HG02981 (cell line): ENCODE results near the gene IFI27.
"Not testable (repeated sequence)": the region's sequence is repeated elsewhere in the genome, so short reads cannot be mapped to it uniquely, and the experiment has no call there.

Source experiments
- ATAC-seq: cut with Tn5 transposase; IDR thresholded peaks from one replicate; pipeline ENCODE4 v1.9.1; 2021; ENCODE audit warnings: mild to moderate bottlenecking, moderate library complexity; ENCODE audit not compliant: unreplicated experiment

The IFI27 gene

DNA sequence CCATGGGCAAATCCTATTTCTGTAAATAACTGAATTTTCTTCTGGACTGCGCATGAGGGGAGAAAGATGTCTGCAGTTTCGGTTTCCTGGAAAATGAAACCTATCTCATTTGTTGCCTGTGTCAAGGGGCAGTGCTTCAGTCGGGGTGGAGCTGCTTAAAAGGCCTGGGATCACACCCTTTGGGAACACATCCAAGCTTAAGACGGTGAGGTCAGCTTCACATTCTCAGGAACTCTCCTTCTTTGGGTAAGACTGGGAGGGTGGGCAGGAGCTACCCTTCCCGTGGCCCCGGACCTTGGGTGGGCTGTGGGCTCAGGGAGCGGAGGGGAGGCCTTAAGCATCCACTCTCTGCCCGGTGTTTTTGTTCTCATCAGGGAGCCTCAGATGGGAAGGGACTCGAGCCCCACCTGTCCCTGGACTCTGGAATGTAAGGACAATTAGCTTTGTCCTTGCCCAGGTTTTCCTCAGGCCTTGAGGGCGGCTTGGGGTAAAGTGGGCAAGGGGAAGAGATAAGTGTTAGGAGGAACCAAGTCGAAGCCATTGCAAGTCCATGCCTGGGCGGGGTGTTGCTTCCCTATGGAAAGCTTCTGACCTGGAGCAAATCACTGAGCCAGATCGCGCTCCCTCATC is at the start of gene IFI27:
IFI27 (plus strand) TSS at position 185 of the 630 bp plus-strand sequence.
- no peak for ATAC-seq

DNA sequence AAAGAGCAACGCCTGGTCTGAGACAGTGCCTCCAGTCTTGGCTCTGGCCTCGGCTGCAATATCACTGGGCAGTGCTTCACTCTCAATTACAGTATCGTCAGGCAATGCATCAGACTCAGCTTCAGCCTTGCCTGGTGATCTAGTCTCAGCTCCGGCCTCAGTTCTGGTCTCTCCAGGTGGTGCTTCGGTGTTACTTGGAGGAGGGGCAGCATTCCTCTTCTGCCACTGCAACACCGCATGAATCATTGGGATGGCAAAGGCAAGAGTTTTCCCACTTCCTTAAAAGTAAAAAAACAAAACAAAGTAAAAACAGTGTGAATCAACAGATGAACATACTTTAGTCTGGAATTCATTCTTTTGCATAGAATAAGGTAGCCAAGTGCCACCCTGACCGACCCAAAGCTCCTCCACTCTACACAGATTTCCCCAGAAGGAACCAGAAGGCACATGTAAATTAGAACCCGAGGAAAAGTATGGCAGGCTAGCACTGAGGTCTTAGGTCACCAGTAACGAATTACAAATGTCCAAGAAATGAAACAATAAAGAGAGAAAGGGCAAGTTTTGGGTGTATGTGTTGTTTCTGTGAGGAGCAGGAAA is 48.1 kb upstream of the IFI27 start:
- ATAC-seq: no peak

DNA sequence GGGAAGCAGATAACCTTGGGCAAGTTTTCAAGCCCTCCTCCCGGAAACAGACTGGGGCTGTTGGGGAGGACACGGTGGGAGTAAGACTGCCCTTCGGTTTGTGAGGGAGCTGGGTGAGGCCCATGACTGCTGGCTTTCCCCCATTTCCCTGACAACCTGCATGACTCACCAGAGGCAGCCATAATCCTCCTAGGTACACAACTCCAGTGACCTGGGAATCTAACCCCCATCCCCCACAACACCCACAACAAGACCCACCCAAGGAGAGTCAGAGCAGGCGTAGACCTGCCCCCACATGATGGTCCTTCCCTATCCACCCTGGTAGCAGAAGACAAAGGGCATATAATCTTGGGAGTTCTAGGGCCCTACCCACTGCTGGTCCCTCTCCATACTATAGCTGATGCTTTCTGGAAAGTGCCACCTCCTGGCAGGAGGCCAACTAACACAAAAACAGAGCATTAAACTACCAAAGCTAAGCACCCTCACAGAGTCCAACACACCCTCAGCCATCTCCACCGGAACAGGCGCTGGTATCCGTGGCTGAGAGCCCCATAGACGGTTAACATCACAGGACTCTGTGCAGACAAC is 44.4 kb upstream of the IFI27 start:
- no peak for ATAC-seq

DNA sequence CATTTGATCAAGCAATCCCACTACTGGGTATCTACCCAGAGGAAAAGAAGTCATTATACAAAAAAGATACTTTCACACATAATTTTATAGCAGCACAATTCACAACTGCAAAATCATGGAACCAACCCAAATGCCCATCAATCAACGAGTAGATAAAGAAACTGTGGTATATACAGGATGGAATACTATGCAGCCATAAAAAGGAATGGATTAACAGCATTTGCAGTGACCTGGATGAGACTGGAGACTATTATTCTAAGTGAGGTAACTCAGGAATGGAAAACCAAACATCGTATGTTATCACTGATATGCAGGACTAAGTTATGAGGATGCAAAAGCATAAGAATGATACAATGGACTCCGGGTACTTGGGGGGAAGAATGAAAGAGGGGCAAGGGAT is 38.5 kb upstream of the IFI27 start:
- not testable (repeated sequence) for ATAC-seq

DNA sequence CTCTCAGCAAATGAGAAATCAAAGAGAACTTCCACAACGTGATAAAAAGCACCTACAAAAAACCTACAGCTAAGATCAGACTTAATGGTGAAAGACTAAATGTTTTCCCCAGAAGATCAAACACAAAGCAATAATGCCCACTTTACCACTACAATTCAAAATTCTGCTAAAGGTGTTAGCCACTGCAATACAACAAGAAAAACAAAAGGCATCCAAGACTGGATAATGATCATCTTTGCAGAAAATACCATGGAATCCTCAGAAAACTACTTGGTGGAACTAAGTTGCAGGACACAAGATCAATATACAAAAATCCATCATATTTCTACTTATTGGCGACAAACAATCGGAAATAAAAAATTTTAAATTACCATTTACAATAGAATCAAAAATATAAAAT is 36.0 kb upstream of the IFI27 start:
- no peak for ATAC-seq

DNA sequence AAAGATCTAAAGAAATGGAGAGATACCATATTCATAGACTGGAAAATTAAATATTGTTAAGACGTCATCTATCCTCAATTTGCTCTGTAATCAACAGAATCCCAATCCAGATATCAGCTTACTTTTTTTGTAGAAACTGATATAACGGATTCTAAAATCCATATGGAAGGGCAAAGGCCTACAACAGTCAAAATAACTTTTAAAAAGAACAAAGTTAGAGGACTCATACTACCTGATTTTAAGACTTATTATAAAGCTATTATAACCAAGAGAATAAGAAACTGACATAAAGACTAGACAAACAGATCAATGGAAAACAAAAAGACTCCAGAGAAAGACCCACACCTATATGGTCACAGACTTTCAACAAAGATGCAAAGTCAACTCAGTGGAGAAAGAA is 35.5 kb upstream of the IFI27 start:
- ATAC-seq: no peak

DNA sequence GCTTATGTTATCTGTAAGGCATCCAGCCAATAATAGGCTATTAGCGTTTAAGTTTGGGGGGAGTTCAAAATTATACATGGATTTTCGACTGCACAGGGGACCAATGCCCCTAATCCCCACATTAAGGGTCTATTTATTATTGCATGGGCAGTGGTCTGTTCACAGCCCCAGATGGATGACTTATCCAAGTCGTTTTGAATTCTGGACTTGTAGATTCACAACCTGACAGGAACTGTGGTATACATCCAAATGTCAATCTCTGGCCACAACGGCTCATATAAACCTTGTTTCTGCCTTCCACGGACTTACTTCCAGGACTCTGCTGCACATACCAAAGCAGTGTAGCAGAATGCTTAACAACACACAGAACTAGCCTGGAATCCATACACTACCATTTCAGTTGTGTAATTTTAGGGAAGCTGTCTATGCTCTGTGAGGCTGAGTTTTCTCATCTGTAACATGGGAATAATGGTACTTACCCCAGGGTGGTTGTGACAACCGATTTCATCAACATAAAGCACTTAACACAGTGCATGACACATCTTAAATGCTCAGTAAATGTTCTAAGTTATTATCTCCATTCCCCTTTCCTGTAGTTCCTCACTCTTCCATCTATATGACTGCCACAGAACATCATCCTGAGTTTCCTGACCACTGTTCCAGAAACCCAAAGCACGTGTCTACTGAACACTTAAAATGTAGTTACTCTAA is 33.3 kb upstream of the IFI27 start:
- ATAC-seq: no peak

DNA sequence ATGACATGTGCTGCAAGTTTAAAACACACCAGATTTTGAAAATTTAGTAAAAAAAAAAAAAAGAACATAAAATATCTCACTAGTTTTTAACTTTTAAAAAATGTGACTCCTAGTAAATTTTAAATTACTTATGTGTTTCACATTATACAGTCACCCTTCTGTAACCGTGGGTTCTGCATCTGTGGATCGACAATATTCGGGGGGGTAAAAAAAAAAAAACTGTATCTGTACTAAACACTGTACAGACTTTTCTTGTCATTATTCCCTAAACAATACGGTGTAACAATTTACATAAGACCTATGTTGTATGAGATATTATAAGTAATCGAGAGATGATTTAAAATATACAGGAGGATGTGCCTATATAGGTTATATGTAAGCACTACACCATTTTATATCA is 32.7 kb upstream of the IFI27 start:
- ATAC-seq: no peak

DNA sequence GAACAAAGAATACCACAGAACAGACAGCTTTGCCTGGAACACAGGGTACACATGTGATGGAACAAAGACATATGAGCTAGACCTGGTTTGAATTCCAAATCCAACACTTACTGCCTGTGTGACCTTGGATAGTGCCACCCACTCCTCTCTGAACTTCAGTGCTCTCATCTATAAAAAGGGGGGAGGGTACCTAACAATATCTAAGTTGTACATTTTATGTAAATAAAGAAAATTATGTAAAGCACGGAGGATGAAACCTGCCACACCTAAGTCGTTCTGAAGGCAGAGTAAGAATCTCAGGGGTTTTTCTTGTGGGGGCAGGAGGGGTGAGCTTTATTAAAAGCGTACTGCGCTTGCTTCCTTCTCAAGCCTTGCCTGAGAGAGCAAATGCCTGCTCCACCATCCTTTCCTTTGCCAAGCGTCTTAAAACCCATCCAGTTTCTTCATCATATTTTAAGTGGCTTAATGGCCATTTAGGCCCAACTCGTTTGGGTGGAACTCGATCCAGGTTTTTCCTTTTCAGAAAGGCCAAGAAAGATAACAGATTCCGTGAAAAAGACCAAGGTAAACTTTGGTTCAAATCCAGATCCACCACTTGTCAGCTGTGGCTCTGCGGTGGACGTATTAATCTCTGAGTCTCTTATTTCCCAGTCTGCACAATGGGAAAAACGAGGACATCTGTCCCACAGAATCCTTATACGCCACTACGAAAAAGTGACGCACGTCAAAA is 30.5 kb upstream of the IFI27 start:
- ATAC-seq: no peak

DNA sequence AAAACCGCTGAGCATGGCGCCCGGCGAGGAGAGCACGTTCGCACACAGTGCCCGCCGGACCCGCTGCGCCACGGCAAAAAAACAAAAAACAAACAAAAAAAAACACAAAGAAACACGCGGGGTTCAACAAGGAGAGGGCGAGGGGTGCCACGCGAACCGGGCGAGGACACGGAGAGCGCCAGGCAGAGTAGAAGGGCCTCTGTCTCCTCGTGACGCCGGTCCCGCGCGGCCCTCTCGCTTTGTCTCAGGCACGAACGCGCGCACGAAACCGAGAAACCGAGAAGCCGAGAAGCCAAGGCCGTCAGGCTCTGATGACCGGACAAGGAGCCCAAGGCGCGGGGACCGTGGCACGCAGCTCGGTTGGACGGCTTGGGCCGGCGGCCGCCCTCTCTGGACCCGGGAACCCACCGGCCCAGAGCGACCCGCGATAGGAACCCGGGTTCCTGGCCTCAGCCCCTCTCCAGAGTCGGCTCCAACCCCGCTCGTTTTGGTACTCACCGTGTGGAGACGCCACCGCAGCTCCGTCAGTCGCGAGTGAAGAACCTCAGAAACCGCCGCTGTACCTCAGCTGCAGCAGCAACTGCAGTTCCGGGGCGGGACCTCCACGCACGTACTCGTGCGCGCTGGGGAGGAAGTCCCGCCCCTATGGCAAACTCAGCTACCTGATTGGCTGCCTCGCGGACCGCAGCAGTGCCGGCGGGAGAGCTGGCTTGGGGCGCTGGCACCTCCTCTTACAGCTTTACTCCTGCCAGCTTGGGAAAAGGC is 29.7 kb upstream of the IFI27 start, which contains the start of the genes DDX24 and IFI27L1:
DDX24 (minus strand) TSS at position 582 of the 765 bp plus-strand sequence. CDS start 1,460 bp downstream, outside the sequence.
IFI27L1 (plus strand) TSS at position 690 of the 765 bp plus-strand sequence. CDS start 15,628 bp downstream, outside the sequence.
- peak; percentile 97 for ATAC-seq

DNA sequence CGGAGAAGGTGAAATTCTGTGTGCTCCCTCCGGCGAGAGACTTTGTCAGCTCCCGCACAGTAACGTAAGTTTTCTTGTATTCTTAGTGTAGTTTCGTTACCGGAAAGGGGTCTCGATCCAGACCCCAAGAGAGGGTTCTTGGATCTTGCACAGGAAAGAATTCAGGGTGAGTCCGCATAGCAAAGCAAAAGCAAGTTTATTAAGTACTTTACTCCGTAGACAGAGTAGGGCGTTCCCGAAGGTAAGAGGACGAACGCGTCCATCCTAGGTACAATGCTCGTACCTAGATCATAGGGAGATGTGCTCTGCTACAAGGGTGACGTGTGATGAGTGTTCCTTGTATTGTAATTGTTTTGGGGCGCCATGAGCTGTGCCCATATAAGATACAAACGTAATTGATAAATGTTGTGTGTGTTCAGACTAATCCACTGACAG is 29.1 kb upstream of the IFI27 start:
- ATAC-seq: peak; percentile 24

DNA sequence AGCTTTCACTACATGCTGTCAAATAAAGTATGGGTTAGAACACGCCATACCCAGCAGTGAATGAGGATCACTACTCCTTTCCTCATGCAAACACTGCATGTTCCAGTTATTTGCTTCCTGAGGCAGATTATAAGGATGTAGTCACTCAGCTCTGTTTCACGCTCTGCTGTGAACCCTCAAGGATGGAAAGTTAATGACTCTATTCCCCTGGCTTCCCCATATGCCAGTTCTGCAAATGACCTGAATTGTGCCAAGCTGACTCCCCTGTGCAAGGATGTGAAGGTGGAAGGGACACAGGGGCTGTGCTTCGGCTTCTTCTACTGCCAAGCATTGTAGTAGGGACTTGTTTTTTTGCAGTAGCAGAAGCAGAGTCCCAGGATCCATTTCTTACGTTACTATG is 22.6 kb upstream of the IFI27 start:
- no peak for ATAC-seq

DNA sequence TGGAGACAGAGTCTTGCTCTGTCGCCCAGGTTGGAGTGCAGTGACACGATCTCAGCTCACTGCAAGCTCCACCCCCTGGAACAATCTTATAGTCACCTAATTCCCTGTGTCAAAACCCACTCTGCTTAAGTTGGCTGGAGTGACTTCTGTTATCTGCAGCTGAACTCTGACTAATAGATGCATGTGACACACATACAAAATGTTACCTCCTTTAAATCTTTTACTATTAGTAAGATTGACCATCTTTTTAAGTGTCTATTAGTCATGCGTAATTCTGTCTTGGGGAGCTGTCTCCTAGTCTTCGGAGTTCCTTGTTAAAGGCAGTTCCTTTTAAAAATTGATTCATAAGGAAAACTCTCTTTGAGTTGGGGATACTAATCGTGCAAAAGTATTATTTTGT is 22.0 kb upstream of the IFI27 start:
- no peak for ATAC-seq

DNA sequence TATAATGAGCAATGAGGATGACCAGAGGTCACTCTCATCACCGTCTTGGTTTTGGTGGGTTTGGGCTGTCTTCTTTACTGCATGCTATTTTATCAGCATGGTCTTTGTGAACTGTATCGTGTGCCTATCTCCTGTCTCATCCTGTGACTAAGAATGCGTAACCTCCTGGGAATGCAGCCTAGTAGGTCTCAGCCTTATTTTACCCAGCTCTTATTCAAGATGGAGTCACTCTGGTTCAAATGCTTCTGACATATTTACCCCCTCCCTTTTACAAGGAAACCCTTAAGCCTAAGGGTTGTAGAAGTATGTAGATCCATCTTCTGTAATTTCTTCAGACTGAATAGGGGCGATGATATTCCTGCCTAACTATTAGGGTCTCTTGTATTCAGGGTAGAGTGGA is 21.1 kb upstream of the IFI27 start:
- ATAC-seq: no peak

DNA sequence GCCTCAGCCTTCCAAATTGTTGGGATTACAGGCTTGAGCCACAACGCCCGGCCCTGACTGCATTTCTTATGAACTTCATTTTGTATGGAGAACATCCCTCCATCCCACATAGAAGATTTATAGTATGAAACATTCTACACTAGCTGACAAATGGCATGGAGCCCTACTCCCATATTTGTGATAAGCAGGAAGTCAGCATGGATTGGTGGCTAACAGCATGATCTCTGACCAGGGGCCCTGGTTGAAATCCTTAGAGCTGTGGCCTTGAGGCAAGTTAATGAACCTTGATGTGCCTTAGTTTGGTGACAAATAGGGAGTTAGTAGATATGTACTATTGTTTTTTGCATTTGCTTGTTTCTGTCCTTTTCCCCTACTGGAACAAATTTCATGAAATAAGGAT is 17.1 kb upstream of the IFI27 start:
- no peak for ATAC-seq

DNA sequence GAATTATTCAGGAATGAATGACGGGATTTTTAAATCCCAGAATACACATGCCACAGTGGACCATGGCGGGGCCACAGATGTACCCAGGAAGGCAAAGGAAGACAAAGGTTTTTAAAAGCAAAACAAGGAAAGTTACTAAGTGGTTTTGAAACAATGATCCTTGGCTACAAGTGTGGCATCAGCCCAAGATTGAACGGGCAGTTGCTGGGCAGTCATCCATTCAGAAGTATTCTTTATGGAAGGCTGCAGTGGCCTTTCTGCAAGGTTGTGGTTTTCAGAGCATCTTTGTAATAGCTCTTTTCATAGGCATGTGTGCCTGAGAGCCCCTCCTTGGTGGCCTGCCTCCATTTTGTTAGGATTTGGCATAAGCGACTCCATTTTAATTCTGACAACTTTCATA is 13.4 kb upstream of the IFI27 start:
- no peak for ATAC-seq

DNA sequence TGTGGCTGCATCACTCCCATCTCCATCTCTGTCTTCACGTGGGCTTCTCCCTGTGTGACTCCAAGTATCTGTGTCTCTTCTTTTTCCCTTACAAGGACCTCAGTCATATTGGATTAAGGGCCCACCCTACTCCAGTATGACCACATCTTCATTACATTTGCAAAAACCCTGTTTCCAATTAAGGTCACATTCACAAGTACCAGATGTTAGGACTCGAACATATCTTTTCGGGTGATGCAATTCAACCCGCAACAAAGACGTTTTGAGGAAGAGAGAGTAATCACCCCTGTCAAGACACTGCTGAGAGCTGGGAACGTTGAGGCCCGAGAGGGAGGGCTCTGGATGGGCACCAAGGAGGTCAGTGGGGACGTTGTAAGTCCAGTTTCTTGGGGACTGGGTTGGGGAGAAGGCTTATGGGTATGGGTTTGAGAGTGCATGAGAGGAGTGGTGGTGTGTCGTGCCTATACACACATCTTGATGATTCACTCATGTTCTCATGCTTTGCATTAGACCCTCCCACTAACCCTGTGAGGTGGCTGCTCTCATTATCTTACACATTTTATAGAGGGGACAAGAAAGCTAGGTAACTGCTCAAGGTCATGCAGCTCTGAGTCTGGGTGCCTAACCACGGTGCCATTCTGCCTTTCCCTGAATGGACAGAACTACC is 12.1 kb upstream of the IFI27 start:
- ATAC-seq: no peak

DNA sequence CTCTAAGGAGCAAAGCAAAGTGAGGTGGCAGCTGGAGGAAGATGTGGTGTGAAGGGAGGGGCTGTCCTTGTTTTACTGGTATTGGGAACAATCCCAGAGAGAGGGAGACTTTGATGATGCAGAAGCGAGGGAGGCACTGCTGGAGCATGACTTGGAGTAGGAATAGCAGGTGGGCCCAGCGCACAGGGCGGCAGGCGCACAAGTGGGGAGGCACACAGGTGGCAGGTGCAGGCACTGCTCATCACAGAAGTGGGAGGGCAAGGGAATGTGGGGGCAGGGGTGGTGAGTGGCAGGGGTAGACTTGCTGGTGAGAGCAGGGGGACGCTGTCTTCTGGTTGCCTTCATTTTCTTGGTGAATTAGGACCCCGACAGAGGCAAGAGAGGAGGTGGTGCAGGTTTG is 11.5 kb upstream of the IFI27 start:
- no peak for ATAC-seq

DNA sequence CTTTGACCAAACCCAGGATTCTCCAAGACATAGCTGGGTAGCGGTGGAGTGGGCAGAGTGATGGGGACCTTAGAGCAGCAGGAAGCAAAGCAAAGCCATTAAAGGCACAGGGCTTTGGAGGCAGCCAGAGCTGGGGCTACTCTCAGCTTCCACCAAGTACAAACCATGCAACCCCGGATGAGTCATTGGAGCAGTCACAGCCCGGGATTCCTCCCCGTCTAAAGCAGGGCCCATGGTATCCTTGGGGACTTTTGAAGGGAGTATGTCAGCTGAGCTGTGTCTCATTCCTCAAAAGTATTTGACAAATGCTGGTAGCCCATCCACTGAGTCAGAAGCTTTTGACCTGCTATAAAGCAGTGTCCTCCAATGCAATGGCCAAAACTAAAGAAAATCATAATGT is 9.7 kb upstream of the IFI27 start:
- ATAC-seq: no peak

DNA sequence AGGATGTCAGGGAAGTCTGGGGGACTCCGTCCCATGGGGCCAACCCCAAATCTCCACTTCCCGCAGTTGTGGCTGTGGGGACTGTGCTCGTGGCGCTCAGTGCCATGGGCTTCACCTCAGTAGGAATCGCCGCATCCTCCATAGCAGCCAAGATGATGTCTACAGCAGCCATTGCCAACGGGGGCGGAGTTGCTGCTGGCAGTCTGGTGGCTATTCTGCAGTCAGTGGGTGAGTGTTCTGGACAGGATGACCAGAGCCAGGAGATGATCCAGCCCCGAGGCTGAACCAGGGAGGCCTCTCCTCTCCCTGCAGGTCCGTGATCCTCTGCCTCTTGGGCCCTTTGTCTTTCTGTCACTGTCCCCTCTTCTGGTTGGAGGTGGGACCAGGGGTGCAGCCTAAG is 8.8 kb upstream of the IFI27 start:
- no peak for ATAC-seq
